Activated CD8-positive, alpha-beta memory T cell treated with anti-CD3 and anti-CD28 coated beads, Interleukin-2, amount 10 ng/mL, durations not matched to agents 7 days and 5 days (primary cell): ENCODE data around the gene ADAMTS12. TPM values are rescaled to one million over a fixed set of nuclear protein-coding genes. Genes with fewer than 3 reads are reported as not detected.

ENCODE experiments used
- ATAC-seq: fragments of 150-1000 bp; cut with Tn5 transposase; one replicate; pipeline ENCODE4 v1.10.0; 2021; ENCODE audit warnings: moderate library complexity
- CTCF ChIA-PET: fragments of 350-600 bp; sonication (Branson Sonifier 250); formaldehyde crosslinking; loops from one replicate; lab custom pipeline; 2021; ENCODE audit warnings: antibody characterized with exemption; lab: Charles Lee
- DNase-seq: peaks from one replicate; pipeline ENCODE4 v3.0.0-alpha.2; 2020
- H3K27ac Mint-ChIP-seq: one replicate; pipeline ENCODE4 v1.8.0; 2021; ENCODE audit warnings: mild to moderate bottlenecking, mixed read lengths
- H3K27me3 Mint-ChIP-seq: one replicate; pipeline ENCODE4 v1.8.0; 2021; ENCODE audit warnings: mixed read lengths
- H3K36me3 Mint-ChIP-seq: one replicate; pipeline ENCODE4 v1.8.0; 2021; ENCODE audit warnings: mild to moderate bottlenecking, mixed read lengths
- H3K4me1 Mint-ChIP-seq: one replicate; pipeline ENCODE4 v1.8.0; 2021; ENCODE audit warnings: mixed read lengths
- H3K4me3 Mint-ChIP-seq: one replicate; pipeline ENCODE4 v1.8.0; 2021; ENCODE audit warnings: mild to moderate bottlenecking, moderate library complexity, mixed read lengths
- H3K9me3 Mint-ChIP-seq: one replicate; pipeline ENCODE4 v1.8.0; 2022; ENCODE audit warnings: low read depth, mixed read lengths
- total RNA-seq, 2 experiments: library from RNA; stranded (reverse); gene quantifications; one replicate each; pipeline ENCODE4 v1.2.3, GENCODE V29; 2021

Gene ADAMTS12
- total RNA-seq, 2 experiments from 2014 or later, result not detected

DNA sequence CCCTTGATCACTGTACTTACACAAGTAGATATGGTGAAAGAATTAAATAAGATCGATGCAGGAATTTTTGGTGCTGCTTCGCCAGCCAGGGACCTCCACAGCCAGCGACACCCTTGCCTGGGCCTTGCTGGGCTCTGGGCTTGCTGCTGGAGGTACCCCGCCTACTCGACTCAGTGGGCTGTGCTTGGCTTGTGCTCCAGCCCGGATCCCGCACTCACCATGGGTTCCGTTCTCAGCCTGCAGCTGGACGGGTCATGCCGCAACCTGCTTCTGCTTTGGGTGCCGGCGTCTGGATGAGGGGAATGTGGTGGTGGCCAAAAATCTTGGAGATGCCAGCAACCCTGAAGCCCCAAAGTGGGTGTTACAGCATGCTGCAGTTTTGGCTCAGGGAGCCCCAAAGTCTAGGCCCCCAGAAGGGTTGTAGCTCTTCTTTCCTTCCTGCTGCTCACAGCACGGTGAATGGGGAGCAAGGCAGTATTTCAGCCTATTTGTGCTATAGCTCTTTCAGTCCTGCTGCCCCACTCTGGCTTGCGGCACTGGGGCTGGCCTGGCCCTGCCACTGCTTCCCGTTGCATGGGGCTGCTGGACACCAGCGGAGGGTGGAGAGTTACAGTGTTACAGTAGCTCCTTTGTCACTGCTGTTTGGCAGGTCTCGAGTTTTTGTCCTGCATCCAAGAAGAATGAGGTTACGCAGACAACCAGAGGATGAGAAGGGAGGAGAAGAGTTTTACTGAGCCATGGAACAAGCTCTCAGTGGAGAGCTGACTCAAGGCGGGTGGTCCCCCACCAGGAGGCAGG is 403.0 kb downstream of the ADAMTS12 start:
- no peak overlapping the region for H3K4me3 Mint-ChIP-seq
- no peaks in the 10 kb centered on the region for H3K9me3 Mint-ChIP-seq
- no peak overlapping the region for H3K27ac Mint-ChIP-seq
- ATAC-seq (no peak), DNase-seq (no peak)
- CTCF ChIA-PET, result no interaction called here
- no peaks in the 10 kb centered on the region for H3K4me1 Mint-ChIP-seq
- H3K27me3 Mint-ChIP-seq, result no peaks in the 10 kb centered on the region
- no peaks in the 10 kb centered on the region for H3K36me3 Mint-ChIP-seq

DNA sequence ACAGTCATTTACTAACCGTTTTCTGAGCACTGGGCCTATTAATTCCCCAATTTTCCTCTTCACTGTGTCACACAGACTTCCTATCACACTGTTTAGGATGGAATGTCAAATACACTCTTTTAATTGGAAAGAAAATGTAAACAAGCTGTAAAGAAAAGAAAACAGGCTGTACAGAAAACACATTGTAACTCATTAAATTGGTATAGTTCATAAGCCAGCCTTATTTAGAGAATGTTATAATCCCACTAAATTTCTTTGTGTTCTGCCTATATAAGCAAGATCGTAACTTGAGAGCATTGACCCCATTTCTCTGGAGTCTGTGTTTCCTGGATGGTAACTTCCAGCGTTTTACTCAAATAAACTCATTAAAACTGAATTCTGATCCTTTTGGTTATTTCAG is 404.6 kb downstream of the ADAMTS12 start:
- no peak overlapping the region for H3K4me3 Mint-ChIP-seq
- CTCF ChIA-PET, result no interaction called here
- no peak for DNase-seq
- H3K27ac Mint-ChIP-seq, result no peak overlapping the region
- no peak for ATAC-seq
- H3K27me3 Mint-ChIP-seq, result no peaks in the 10 kb centered on the region
- no peaks in the 10 kb centered on the region for H3K4me1 Mint-ChIP-seq
- H3K36me3 Mint-ChIP-seq, result no peaks in the 10 kb centered on the region
- no peaks in the 10 kb centered on the region for H3K9me3 Mint-ChIP-seq

DNA sequence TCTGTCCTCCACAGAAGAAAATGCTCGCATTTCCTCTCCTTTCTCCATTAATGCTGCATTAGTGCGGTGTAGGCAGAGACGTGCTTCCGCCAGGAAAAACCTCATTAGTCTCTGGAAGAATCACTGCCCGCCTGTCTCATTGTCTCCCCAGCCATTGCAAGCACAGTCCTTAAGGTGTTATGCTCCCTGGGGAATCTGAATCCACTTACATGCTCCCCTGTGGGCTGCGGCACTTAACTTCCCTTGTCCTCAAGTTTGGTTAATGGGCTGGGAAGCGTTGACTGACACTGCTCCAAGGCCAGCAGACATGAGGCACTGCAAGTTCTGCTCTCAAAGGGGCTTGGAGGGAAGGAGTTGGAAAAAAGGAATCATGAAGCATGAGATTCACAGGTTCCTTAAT is 409.5 kb downstream of the ADAMTS12 start:
- CTCF ChIA-PET, result no interaction called here
- no peak for ATAC-seq
- DNase-seq, result no peak
- H3K36me3 Mint-ChIP-seq, result peaks cover 4% of the 10 kb centered on the region
- no peak overlapping the region for H3K4me3 Mint-ChIP-seq
- H3K4me1 Mint-ChIP-seq, result no peaks in the 10 kb centered on the region
- H3K27me3 Mint-ChIP-seq, result no peaks in the 10 kb centered on the region
- no peaks in the 10 kb centered on the region for H3K9me3 Mint-ChIP-seq
- H3K27ac Mint-ChIP-seq, result no peak overlapping the region

DNA sequence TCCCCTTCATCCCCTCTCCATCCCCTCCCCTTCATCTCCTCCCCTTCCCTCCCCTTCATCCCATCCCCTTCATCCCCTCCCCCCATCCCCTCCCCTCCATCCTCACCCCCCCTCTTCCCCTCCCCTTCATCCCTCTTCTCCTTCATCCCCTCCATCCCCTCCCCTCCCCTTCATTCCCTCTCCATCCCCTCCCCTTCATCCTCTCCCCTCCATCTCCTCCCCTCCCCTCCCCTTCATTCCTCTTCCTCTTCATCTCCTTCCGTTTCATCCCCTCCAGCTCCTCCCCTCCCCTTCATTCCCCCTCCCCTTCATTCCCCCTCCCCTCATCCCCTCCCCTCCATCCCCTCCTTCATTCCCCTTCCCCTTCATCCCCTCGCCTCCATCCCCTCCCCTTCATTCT is 410.9 kb downstream of the ADAMTS12 start:
- H3K4me1 Mint-ChIP-seq, result no peaks in the 10 kb centered on the region
- ATAC-seq, result no peak
- H3K36me3 Mint-ChIP-seq, result peaks cover 16% of the 10 kb centered on the region
- DNase-seq, result no peak
- H3K27ac Mint-ChIP-seq, result no peak overlapping the region
- no peaks in the 10 kb centered on the region for H3K9me3 Mint-ChIP-seq
- no peak overlapping the region for H3K4me3 Mint-ChIP-seq
- H3K27me3 Mint-ChIP-seq, result no peaks in the 10 kb centered on the region
- CTCF ChIA-PET, result no interaction called here

DNA sequence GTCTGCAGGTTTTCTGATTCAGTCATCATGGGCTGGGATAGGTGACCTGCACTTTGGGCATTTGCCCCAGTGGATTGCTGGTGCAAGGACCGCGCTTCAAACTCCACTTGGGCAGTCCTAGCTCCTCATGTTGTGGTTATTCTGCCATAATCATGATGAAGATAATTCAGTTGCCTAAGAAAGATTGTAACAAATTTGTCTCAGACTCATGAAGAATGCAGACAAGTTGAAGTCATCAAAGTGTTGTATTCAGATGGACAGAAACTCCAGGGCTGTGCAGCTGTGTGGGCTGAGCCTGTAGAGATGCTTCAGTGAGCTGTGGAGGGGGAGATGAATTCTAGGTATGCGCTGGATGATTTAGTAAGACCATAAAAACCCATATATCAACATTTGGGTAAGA is 412.5 kb downstream of the ADAMTS12 start:
- Mint-ChIP-seq H3K36me3 (peaks cover 31% of the 10 kb centered on the region), H3K9me3 (peaks cover 6% of the 10 kb centered on the region), H3K4me1 (no peaks in the 10 kb centered on the region), H3K4me3 (no peak overlapping the region), H3K27ac (no peak overlapping the region), H3K27me3 (no peaks in the 10 kb centered on the region)
- ATAC-seq, result no peak
- DNase-seq, result no peak
- CTCF ChIA-PET, result no interaction called here

DNA sequence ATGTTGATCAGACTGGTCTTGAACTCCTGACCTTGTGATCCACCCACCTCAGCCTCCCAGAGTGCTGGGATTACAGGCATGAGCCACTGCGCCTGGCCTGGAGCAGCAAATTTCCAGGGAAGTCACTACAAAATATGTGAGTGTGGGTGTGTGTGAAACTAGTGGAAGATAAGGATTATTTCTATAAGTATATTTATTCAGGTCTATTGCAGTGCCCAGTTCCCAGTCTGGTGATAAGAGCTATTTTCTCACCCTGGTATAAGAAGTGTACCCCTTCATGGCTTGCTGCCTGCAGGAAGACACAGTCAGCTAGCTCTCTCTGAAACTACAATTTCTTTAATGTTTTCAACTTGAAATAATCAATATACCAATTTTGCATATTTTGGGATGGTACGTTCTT is 414.0 kb downstream of the ADAMTS12 start:
- Mint-ChIP-seq H3K4me1 (no peaks in the 10 kb centered on the region), H3K9me3 (peaks cover 10% of the 10 kb centered on the region), H3K36me3 (peaks cover 45% of the 10 kb centered on the region), H3K4me3 (no peak overlapping the region), H3K27me3 (no peaks in the 10 kb centered on the region), H3K27ac (no peak overlapping the region)
- CTCF ChIA-PET, result no interaction called here
- ATAC-seq (no peak), DNase-seq (no peak)

DNA sequence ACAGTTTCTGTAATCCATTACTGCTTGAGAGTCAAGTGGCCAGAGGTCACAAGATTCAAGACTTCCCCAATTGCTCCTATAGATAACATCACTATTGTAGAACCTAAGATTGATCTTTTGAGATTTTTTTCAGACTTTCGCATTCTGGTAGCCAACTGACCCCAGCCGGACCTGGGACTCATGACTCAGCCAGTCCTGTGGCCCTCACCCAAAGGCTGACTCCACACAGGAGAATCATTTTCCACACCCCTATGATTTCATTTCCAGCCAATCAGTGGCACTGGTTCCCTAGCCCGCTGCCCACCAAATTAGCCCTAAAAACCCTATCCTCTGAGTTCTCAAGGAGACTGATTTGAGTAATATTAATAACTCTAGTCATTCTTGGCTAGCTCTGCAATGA is 414.8 kb downstream of the ADAMTS12 start:
- CTCF ChIA-PET, result no interaction called here
- DNase-seq (no peak), ATAC-seq (no peak)
- peaks cover 52% of the 10 kb centered on the region for H3K36me3 Mint-ChIP-seq
- no peaks in the 10 kb centered on the region for H3K27me3 Mint-ChIP-seq
- no peak overlapping the region for H3K4me3 Mint-ChIP-seq
- no peak overlapping the region for H3K27ac Mint-ChIP-seq
- H3K9me3 Mint-ChIP-seq, result peaks cover 10% of the 10 kb centered on the region
- H3K4me1 Mint-ChIP-seq, result no peaks in the 10 kb centered on the region

DNA sequence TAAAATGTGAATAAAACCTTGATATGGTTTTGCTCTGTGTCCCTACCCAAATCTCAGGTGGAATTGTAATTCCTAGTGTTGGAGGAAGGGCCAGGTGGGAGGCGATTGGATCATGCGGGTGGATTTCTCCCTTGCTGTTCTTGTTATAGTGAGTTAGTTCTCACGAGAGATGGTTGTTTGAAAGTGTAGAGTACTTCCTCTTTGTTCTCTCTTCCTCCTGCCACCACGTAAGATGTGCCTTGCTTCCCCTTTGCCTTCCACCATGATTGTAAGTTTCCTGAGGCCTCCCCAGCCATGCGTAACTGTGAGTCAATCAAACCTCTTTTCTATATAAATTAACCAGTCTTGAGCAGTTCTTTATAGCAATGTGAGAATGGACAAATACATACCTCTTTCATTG is 416.1 kb downstream of the ADAMTS12 start:
- peaks cover 10% of the 10 kb centered on the region for H3K9me3 Mint-ChIP-seq
- no peak for DNase-seq
- H3K4me1 Mint-ChIP-seq, result no peaks in the 10 kb centered on the region
- no peak for ATAC-seq
- CTCF ChIA-PET, result no interaction called here
- H3K27ac Mint-ChIP-seq, result no peak overlapping the region
- H3K27me3 Mint-ChIP-seq, result no peaks in the 10 kb centered on the region
- peaks cover 60% of the 10 kb centered on the region for H3K36me3 Mint-ChIP-seq
- no peak overlapping the region for H3K4me3 Mint-ChIP-seq

DNA sequence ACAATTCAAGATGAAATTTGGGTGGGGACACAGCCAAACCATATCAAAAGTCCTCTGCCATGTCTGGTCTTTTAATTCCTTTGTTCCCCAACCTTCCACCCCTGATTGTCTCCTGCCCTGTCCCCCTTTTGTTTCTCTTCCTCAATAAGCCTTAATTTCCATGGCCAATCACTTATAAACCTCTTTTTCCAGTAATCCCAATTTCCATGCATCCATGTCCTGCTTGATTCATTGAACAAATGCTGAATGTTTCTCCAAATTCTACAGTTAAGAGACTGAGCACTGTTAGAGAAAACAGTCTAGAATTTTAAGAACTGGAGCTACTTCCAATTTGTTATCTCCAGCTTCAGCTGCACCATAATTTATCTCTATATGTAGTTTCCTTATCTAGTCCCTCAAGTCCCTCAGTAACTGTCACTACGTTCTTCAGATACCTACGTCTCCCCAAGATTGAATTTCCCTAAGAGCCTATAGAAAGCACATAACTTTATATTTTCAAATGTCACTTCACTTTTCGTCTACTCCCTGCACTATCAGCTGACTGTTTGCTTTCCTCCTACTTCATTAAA is 416.8 kb downstream of the ADAMTS12 start:
- DNase-seq (no peak), ATAC-seq (no peak)
- Mint-ChIP-seq H3K4me1 (no peaks in the 10 kb centered on the region), H3K27ac (no peak overlapping the region), H3K27me3 (no peaks in the 10 kb centered on the region), H3K36me3 (peaks cover 66% of the 10 kb centered on the region), H3K4me3 (no peak overlapping the region), H3K9me3 (peaks cover 10% of the 10 kb centered on the region)
- CTCF ChIA-PET, result no interaction called here

DNA sequence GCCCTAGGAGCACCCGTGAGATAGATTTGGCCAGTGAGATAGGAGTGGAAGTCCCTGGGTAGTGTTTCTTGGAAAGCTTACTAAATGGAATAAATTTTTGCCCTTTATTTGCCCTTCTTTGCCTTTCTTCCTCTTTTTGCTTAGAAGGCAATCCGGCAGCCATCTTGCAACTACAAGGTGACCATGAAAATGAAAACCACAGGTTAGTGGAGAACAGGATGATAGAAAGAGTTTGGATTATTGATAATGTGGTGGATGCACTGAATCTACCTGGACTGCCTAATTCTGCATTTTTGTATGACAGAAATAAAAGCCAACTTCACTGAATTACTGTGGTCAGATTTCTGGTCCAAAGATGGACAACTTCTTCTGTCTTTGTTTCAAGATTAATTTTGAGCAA is 417.8 kb downstream of the ADAMTS12 start:
- no peaks in the 10 kb centered on the region for H3K27me3 Mint-ChIP-seq
- peaks cover 73% of the 10 kb centered on the region for H3K36me3 Mint-ChIP-seq
- DNase-seq, result no peak
- no peaks in the 10 kb centered on the region for H3K4me1 Mint-ChIP-seq
- H3K9me3 Mint-ChIP-seq, result peaks cover 10% of the 10 kb centered on the region
- ATAC-seq, result no peak
- CTCF ChIA-PET, result no interaction called here
- no peak overlapping the region for H3K4me3 Mint-ChIP-seq
- H3K27ac Mint-ChIP-seq, result no peak overlapping the region

Other genes with a start within 250 kb of the ADAMTS12 start
- not detected for gene RXFP3, start 44.4 kb upstream of the ADAMTS12 start, total RNA-seq
- under 1 TPM in 1 of 2 experiments, not detected in 1; 0.21 TPM for gene SLC45A2, start 92.7 kb upstream of the ADAMTS12 start, total RNA-seq
- 1 to 10 TPM; 6.6 to 9.5 TPM for gene AMACR, start 116.1 kb upstream of the ADAMTS12 start, total RNA-seq
- gene C1QTNF3, start 151.2 kb upstream of the ADAMTS12 start, total RNA-seq, result 1 to 10 TPM; 2.7 to 3.8 TPM